Dedifferentiated amniotic fluid mesenchymal stem cell (primary cell): ENCODE results near the gene ERC1.
"Not testable (repeated sequence)": the region's sequence is repeated elsewhere in the genome, so short reads cannot be mapped to it uniquely, and the experiment has no call there.

Experiments used
- DNase-seq: peaks from one replicate; pipeline ENCODE4 v3.0.0-alpha.2; 2016; ENCODE audit errors: extremely low spot score

Gene ERC1

GRCh38 chr12:1220127-1221092 is 229.4 kb downstream of the ERC1 start:
- peak; percentile 45 for DNase-seq

DNA sequence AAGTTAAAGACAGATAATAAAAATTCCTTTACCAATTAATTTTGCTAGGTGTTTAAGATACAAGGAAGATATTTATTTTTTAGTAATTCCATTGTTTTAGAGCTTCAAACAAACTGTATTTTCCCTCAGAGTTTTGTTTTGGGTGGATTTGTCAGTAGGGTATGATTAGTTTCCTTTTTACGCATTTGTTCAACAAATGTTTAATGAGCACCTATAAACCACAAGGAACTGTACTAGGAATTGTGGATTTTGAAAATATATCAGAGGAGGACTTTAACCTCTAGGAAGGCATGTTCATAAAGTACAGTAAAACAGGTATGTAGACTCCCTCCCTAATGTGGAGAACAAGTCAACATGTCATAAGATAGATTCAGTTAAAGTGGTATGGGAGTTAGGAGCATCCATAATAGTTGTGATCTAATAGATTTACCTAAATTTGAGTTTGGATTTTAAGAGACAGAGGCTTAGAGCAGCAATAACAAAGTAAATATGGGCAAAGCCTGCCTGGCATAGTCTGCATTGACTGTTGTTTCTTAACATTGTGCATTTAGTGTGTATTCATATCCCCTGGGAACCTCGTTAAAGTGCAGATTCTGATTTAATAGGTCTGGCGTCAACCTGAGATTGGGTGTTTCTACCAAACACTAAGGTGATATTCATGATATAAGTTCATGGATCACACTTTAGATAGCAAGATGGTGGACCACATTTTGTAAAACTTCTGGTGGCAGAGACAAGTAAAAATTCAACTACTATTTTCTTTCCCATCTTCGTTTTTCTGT is 232.0 kb downstream of the ERC1 start:
- no peak for DNase-seq

- no peak for DNase-seq
Observed at GRCh38 chr12:1226951-1227350, 235.9 kb downstream of the ERC1 start.

DNA sequence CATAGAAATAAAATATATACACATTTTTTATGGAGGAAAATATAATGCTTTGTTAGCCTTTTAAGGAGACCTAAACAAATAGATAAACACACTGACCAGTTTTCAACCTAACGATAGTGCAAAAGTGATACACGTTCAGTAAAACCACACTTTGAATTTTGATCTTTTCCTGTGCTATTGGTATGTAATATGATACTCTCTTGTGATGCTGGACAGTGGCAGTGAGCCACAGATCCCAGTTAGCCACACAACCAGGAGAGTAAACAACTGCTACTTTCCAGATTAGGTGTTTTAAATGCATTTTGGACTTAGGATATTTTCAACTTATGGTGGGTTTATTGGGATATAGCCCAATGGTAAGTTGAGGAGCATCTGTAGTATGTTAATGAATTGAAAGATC is 243.1 kb downstream of the ERC1 start:
- peak; percentile 23 for DNase-seq

GRCh38 chr12:1246637-1247036 is 255.6 kb downstream of the ERC1 start:
- peak; percentile 51 for DNase-seq

DNA sequence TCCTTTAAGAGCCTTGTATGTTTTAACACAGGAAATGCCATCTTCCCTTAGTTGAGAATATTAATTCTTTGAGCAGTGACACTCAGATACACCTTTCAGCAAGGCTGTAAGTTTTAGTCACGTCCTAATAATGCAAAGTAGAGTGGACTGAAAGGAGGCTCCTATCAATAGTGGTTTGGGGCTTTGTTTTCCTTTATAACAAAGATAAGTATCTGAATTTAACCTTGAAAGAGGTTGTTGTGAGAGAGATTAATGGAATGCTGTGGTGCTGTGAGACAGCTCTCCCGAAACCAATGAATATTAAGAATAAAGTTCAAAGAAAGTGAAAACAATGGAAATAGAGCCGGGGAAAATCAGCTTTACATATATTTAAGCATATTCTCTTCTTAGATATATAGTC is 259.6 kb downstream of the ERC1 start:
- DNase-seq, result no peak

DNA sequence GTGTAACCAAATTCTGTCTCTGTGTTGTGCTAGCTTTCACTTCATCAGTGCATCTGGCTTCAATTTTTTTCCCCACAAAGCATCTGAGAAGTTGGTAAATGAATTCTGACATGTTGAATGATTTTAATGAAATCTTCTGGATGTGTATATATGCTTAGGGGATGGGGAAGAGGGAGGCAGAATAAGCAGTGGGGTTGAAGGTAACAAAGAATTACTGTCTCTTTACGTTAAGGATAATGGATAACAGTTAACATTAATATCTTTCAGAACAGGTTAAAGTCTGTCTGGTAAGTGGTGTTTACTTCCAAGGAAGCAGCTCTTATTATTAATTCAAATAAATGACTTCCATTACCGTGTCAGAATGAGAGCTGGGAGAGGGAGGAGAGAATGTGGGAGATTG is 261.7 kb downstream of the ERC1 start:
- DNase-seq, result no peak

- DNase-seq, result not testable (repeated sequence)
Observed at GRCh38 chr12:1255125-1255524, 264.1 kb downstream of the ERC1 start.

DNA sequence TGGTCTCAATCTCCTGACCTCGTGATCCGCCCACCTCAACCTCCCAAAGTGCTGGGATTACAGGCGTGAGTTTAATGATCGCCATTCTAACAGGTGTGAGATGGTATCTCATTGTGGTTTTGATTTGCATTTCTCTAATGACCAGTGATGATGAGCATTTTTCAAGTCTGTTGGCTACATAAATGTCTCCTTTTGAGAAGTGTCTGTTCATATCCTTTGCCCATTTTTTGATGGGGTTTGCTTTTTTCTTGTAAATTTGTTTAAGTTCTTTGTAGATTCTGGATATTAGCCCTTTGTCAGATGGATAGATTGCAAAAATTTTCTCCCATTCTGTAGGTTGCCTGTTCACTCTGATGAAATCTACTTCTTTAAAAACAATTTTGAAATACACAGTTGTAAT is 264.8 kb downstream of the ERC1 start:
- not testable (repeated sequence) for DNase-seq

- no peak for DNase-seq
Observed at GRCh38 chr12:1256285-1256684, 265.3 kb downstream of the ERC1 start.

DNA sequence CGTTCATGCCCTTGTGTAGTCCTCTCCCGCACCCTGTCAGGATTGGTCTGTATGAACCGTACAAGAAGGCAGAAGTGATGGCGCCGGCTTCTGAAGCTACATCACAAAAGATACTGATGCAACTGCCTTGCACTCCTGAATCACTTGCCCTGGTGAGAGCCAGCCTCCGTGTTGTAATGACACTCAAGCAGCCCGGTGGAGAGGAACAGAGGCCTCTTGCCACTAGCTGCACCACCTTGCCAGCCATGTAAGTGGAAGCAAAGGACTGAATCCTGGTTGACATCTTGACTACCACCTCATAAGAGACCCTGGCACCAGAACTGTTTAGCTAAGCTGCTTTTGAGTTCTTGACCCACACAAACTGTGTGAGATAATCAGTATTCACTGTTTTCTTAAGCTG is 266.0 kb downstream of the ERC1 start:
- no peak for DNase-seq

DNA sequence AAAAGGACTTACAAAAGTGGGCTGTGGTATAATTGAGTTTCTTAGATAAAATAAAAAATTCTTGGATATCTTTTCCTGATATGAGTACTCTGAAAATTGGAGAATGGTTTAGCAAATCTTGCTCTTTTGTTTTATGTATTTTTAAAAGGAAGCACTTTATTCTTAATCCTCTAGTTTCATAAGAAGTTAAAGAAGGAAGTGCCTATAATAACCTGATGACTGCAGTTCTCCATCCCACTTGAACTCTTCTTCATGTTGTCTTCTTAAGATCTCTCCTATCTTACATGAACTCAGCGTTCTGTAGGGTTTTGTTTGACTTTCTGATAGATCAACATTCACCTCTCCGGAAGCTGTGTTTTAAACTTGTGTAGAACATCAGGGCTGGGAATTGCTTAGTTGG is 271.0 kb downstream of the ERC1 start:
- DNase-seq, result no peak

GRCh38 chr12:1267243-1267642 is 276.2 kb downstream of the ERC1 start:
- DNase-seq, result no peak

GRCh38 chr12:1272142-1272541 is 281.1 kb downstream of the ERC1 start:
- DNase-seq, result no peak

- no peak for DNase-seq
Observed at GRCh38 chr12:1273051-1273450, 282.0 kb downstream of the ERC1 start.

- DNase-seq, result no peak
Observed at GRCh38 chr12:1277905-1278304, 286.9 kb downstream of the ERC1 start.

DNA sequence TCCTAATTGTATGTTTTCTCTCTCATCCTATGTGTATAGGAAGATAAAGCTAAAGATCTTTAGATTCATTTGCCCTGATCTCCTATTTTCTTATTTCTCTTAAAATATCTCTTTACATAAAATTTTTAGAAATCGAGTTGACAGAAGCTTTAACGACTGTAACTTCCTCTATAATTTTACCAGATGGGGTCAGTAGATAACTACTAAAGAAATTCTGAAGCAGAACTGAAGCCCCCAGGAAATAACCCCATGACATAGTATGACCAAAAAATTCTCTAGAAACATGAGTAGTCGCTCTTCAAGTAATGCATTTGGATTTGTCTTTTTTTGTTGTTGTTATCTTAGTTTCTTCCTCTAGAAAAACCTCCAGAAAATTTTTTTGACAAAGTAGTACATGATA is 288.0 kb downstream of the ERC1 start:
- no peak for DNase-seq

DNA sequence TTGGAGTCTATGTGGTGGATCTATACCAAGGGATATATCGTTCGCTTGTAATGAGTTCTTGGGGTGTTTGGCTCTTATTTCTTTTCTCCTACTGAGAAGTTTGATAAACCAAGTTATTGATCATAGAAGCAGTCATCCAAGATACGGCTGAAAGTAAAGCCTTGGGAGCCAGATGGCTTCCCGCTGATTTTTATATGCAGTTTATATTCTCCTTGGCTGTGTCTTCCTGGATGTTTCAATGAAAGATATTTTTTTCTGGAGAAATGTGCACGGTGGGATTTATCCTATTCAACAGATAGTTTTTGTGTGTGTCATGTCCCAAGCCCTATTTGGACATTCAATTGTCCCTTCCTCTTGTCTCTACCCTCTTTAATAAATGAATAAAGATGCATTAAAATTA is 289.0 kb downstream of the ERC1 start:
- no peak for DNase-seq

GRCh38 chr12:1281683-1282366 is 290.8 kb downstream of the ERC1 start:
- peak; percentile 44 for DNase-seq

- DNase-seq, result no peak
Observed at GRCh38 chr12:1282670-1283315, 291.8 kb downstream of the ERC1 start.

GRCh38 chr12:1283316-1283715 is 292.3 kb downstream of the ERC1 start:
- DNase-seq, result no peak

DNA sequence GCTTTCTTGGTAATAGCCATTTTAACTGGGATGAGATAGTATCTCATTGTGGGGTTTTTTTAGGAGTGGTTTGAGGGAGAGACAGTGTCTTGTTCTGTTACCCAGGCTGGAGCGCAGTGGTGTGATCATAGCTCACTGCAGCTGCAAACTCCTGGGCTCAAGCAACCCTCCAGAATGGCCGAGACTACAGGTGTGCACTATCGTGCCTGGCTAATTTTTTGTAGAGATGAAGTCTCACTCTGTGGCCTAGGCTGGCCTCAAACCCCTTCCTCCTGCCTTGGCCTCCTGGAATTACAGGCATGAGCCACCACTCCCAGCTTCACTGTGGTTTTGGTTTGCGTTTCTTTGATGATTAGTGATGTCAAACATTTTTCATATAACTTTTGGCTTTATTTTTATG is 293.6 kb downstream of the ERC1 start:
- no peak for DNase-seq
